HG02623 (cell line): Measurements from ENCODE around the gene FRYL.
"Not testable (repeated sequence)": the region's sequence is repeated elsewhere in the genome, so short reads cannot be mapped to it uniquely, and the experiment has no call there.

Experiments used
- ATAC-seq: cut with Tn5 transposase; IDR thresholded peaks from one replicate; pipeline ENCODE4 v1.9.1; 2021; ENCODE audit warnings: moderate library complexity; ENCODE audit not compliant: unreplicated experiment

The FRYL gene

GRCh38 chr4:48667148-48667547 lies 112.9 kb downstream of the FRYL start:
- ATAC-seq, result no peak

DNA sequence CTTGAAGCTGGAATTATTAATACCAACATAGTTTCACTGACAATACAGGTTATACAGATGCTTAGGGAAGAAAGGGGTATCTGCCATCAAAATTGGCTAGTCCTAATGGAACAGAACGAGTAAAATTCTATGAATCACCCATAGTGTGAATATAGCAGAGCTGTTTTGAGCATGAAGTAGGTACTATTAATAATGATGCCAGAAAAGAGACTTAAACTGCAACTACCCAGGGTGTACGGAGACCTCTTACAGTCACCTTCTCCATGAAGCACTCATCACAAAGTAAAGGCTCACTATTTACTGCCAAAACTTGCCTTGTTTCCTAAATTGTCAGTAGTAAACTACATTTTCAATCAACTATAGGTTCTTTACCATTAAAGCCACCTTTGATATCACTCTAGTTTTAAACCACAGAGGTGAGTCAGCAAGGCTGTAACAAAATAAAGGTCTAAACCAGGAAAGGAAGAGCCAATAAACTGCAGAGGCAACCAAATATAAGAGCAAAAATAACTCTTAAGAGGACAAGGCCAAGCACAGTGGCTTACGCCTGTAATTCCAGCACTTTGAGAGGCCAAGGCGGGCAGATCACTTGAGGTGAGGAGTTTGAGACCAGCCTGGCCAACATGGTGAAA lies 114.4 kb downstream of the FRYL start:
- no peak for ATAC-seq

- ATAC-seq, result no peak
Observed at GRCh38 chr4:48664938-48665337, 115.1 kb downstream of the FRYL start.

- no peak for ATAC-seq
Observed at GRCh38 chr4:48661391-48661790, 118.7 kb downstream of the FRYL start.

DNA sequence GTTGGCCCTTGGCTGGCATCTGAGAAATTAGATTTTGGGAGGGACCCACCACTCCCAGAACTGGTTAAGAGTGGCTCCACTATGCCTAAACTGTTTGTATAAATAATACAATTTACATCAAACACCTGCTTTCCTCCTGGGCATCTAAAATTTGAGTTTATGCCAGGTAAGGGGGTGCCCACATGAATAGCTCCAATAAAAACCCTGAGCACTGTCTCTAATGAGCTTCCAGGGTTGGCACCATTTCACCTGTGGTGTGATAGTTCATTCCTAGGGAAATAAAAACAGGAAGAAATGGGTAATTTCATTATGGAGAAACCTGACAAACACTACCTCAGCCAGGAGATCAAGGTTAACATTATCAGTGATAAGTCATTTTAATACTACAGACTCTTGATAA lies 119.7 kb downstream of the FRYL start:
- ATAC-seq, result no peak

- ATAC-seq, result no peak
Observed at GRCh38 chr4:48654015-48654664, 125.9 kb downstream of the FRYL start.

DNA sequence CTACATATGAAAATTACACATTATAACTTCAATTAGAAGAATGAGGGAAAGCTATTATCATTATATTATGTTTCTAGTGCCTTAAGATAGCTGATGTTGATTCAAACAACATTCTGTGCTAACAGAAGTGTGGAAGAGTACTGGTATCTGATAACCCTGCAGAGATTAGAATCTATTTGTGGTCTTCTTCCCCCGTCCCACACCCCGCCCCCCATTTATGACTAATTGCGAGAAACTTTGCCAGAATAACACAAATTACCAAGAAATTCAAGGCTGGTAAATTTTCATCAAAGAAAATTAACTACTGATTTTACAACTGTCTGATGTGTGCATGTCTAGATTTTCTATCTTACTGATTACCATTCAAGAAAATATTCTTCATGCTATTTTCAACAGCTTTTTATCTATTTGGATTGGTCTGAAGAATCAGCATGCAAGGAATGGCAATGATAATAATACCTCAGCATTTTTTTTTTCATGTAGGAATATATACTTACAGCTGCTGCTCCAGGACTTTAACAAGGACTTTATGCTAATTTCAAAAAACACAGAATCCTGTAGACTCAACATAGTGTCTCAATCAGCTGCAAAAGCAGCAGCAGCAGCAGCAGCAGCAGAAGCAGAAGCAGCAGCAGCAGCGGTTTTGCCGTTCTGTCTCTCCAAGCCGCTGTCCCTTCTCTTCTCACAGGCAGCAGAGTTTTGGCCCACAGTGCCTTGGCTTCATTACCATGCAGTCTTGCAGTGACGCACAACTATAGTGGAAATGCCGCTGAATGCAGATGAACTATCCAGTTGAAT lies 126.7 kb downstream of the FRYL start:
- no peak for ATAC-seq

DNA sequence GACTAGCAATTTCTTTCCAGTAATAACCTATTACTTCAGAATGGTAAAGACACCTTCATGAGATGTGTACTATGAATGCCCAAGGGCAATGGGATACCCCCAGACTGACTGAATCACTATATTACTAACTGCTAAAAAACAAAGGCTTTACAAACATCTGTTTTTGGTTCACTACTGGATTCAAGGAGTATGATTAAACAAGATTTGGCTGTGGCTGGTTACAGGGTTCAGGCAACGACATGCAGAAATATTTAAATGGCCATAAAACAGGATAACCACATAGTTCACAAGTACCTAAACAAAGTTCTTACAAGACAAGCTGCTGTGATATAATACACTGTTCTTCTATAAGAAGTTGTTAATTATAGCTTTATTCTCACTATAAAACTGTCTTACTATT lies 128.2 kb downstream of the FRYL start:
- ATAC-seq, result no peak

- ATAC-seq, result no peak
Observed at GRCh38 chr4:48649505-48649904, 130.6 kb downstream of the FRYL start.

DNA sequence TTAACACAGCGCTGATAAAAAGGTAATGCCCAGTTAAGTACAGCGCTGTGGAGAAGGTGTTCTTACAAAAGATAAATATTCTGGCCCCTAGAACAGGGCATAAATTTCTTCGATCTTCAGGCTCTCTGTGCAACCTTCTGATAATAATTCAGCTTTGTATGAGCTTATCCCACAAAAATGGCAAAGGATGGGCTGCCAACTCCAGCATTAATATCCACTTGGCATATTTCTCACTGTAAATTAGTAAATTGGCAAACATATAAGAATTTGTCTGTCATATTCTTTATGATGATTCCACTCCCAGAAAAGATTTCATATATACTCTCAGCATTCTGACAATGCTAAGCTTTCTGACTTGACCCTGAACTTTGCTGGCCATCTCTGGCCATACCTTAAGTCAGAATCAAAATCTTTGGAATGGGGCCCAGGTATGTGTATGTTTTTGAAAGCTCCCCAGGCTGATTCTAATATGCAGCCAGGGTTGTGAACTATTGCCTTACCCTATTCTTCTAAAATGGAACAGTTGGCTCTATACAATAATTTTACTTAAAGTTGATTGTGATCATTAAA lies 134.8 kb downstream of the FRYL start:
- no peak for ATAC-seq

- no peak for ATAC-seq
Observed at GRCh38 chr4:48642421-48643374, 137.4 kb downstream of the FRYL start.

GRCh38 chr4:48641401-48641800 lies 138.7 kb downstream of the FRYL start:
- ATAC-seq, result no peak

- no peak for ATAC-seq
Observed at GRCh38 chr4:48640699-48641098, 139.4 kb downstream of the FRYL start.

GRCh38 chr4:48640225-48640624 lies 139.9 kb downstream of the FRYL start:
- ATAC-seq, result no peak

GRCh38 chr4:48639807-48640206 lies 140.3 kb downstream of the FRYL start:
- ATAC-seq, result no peak

GRCh38 chr4:48638586-48638985 lies 141.5 kb downstream of the FRYL start:
- ATAC-seq, result not testable (repeated sequence)

DNA sequence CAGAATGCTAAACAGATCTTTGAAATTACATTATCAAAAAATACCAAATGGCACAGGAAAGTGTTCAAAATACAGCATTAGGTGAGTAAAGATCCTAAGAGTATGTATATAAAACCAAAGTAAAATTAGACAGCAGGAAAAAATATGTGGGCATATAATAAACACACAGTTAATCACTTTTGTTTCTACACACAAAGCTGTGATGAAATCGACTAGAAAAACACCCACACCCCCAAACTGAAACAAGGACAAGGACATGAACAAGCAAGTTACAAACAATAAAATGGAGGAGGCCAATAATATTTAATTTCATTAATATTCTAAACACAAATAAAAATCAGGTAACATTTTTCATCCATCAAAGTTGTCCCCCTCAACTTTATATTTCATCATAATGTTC lies 143.2 kb downstream of the FRYL start:
- no peak for ATAC-seq

DNA sequence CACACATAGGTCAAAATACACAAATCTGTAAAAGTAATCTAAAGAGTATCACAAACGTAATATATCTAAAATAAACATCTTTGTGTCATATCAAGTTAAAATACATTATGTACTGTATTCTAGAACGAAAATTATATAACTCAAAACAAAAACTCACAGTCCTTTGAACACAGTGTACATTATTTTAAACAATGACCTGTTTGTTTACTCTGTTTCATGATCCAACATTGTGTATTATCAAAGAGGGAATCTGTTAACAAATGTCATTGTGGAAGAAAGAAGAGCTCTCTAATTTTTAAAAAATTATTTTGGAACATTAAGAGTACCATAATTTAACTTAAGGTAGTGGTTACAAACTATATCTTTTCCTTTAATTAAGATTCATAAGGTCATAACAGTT lies 144.1 kb downstream of the FRYL start:
- no peak for ATAC-seq

- ATAC-seq, result no peak
Observed at GRCh38 chr4:48635310-48635709, 144.8 kb downstream of the FRYL start.

- no peak for ATAC-seq
Observed at GRCh38 chr4:48634688-48635308, 145.3 kb downstream of the FRYL start.
